Keratinocyte (primary cell): ENCODE measurements around the gene ST6GALNAC6. TPM values are rescaled to one million over a fixed set of nuclear protein-coding genes. Genes with fewer than 3 reads are reported as not detected.

ENCODE experiments used
- DNase-seq: peaks from one replicate; pipeline ENCODE4 v3.0.0-alpha.2; 2011; ENCODE audit warnings: low read depth, missing footprints, low spot score
- FAIRE-seq: peaks from 2 replicates; lab custom pipeline; 2011; peaks lifted over from hg19 to GRCh38; lab: Jason Lieb, UNC
- H2AFZ ChIP-seq: 2 replicates; pipeline ENCODE4 v1.6.0; 2012; ENCODE audit warnings: low read length, control low read depth, inconsistent platforms; ENCODE audit not compliant: control insufficient read depth
- H3K27ac ChIP-seq: 2 replicates; pipeline ENCODE4 v1.5.1; 2011; ENCODE audit warnings: low read length; ENCODE audit not compliant: control insufficient read depth, insufficient read depth
- H3K27me3 ChIP-seq: 3 replicates; pipeline ENCODE4 v1.6.0; 2011; ENCODE audit warnings: low read length; ENCODE audit not compliant: control insufficient read depth, insufficient read depth; ENCODE audit errors: extremely low read depth
- H3K36me3 ChIP-seq, 2 experiments: 2 replicates in 1 of 2; 3 replicates in 1 of 2; pipeline ENCODE4 v1.5.1; 2011; ENCODE audit warnings: low read length in 2 of 2, mild to moderate bottlenecking in 1 of 2; ENCODE audit not compliant: control insufficient read depth in 2 of 2, insufficient read depth in 2 of 2; ENCODE audit errors: extremely low read depth in 1 of 2
- H3K4me1 ChIP-seq: 3 replicates; pipeline ENCODE4 v1.5.1; 2011; ENCODE audit warnings: low read length; ENCODE audit not compliant: control insufficient read depth, insufficient read depth; ENCODE audit errors: extremely low read depth
- H3K4me2 ChIP-seq: 3 replicates; pipeline ENCODE4 v1.6.0; 2011; ENCODE audit warnings: low read depth, low read length; ENCODE audit not compliant: control insufficient read depth, insufficient read depth; ENCODE audit errors: extremely low read depth
- H3K4me3 ChIP-seq, 3 experiments: fragments of 200-600 bp in 1 of 3; sonication (generic) in 1 of 3; 2 replicates in 2 of 3; 3 replicates in 1 of 3; pipeline ENCODE4 v1.5.1; 2011 to 2016; ENCODE audit warnings: low read length in 3 of 3, mild to moderate bottlenecking in 3 of 3, control low read depth in 2 of 3, inconsistent platforms in 1 of 3, low read depth in 1 of 3, mixed read lengths in 1 of 3, mixed run types in 1 of 3, moderate library complexity in 1 of 3; ENCODE audit not compliant: control insufficient read depth in 2 of 3, insufficient read depth in 2 of 3; ENCODE audit errors: extremely low read depth in 1 of 3
- H3K79me2 ChIP-seq: 2 replicates; pipeline ENCODE4 v1.6.0; 2012; ENCODE audit warnings: low read length; ENCODE audit not compliant: control insufficient read depth, insufficient read depth
- H3K9ac ChIP-seq: 3 replicates; pipeline ENCODE4 v1.6.0; 2011; ENCODE audit warnings: low read length; ENCODE audit not compliant: control insufficient read depth, insufficient read depth; ENCODE audit errors: extremely low read depth
- H3K9me1 ChIP-seq: 3 replicates; pipeline ENCODE4 v1.6.0; 2011; ENCODE audit warnings: low read length; ENCODE audit not compliant: control insufficient read depth, insufficient read depth; ENCODE audit errors: extremely low read depth
- H3K9me3 ChIP-seq: 2 replicates; pipeline ENCODE4 v1.5.1; 2012; ENCODE audit warnings: low read depth, low read length; ENCODE audit not compliant: control insufficient read depth
- H4K20me1 ChIP-seq: 3 replicates; pipeline ENCODE4 v1.6.0; 2011; ENCODE audit warnings: low read length; ENCODE audit not compliant: control insufficient read depth, insufficient read depth; ENCODE audit errors: extremely low read depth
- CTCF ChIP-seq, 3 experiments: IDR thresholded peaks in 1 of 3; conservative IDR thresholded peaks in 1 of 3; optimal IDR thresholded peaks in 1 of 3; 2 replicates in 2 of 3; 3 replicates in 1 of 3; pipeline versions ENCODE3 to v1.5.1; 2011; ENCODE audit warnings: low read length in 3 of 3, mild to moderate bottlenecking in 3 of 3, moderate library complexity in 2 of 3, control low read depth in 1 of 3, inconsistent platforms in 1 of 3; ENCODE audit not compliant: insufficient read depth in 2 of 3; ENCODE audit errors: extremely low read depth in 1 of 3
- EZH2 ChIP-seq: IDR thresholded peaks from one replicate; pipeline ENCODE4 v1.6.1; 2012; ENCODE audit warnings: inconsistent platforms, mild to moderate bottlenecking, low read length, moderate library complexity
- dilution Hi-C: fragments of 300-500 bp; cut with MboI; formaldehyde crosslinking; loops from one replicate; pipeline ENCODE4 v1.7.0; 2020; ENCODE audit warnings: low sequenced_read_pairs; ENCODE audit not compliant: extremely low pct_ligation_motif_present
- polyA plus RNA-seq, 5 experiments: library from polyadenylated mRNA; depleted of rRNA in 3 of 5; stranded (reverse) in 3 of 5; stranded (forward) in 1 of 5; unstranded in 1 of 5; fragments of >200 nt; gene quantifications; 1 replicate in 1 of 5; 2 replicates in 3 of 5; 3 replicates in 1 of 5; pipeline versions ENCODE4 v1.2.1 to v1.2.3, GENCODE V29; 2011 to 2012; ENCODE audit warnings: missing spikeins in 2 of 5, low read depth in 1 of 5, low replicate concordance in 1 of 5
- small RNA-seq, 3 experiments: library from RNA; depleted of rRNA; stranded (forward); fragments of <200 nt; gene quantifications; one replicate each; pipeline ENCODE3, GENCODE V24; 2012; ENCODE audit warnings: low read depth in 3 of 3, low replicate concordance in 1 of 3; ENCODE audit not compliant: insufficient read length in 3 of 3

The ST6GALNAC6 gene
- polyA plus RNA-seq, 1 donor (not counting 4 experiments of a cell fraction or from before 2014, with no cell fraction given) = 21.1 TPM

GRCh38 chr9:127835991-127836516 lies 63.3 kb downstream of the ST6GALNAC6 start:
- dilution Hi-C loops = no loop called here
- Histone ChIP-seq H3K79me2 (no peaks in the 10 kb centered on the region), H3K27ac (no peak overlapping the region), H2AFZ (no peak overlapping the region), H3K4me2 (no peak overlapping the region), H3K4me1 (no peaks in the 10 kb centered on the region), H3K9me1 (no peaks in the 10 kb centered on the region), H4K20me1 (no peaks in the 10 kb centered on the region), H3K4me3 (no peak overlapping the region), H3K9me3 (no peaks in the 10 kb centered on the region), H3K36me3 (no peaks in the 10 kb centered on the region), H3K27me3 (peaks cover 3% of the 10 kb centered on the region), H3K9ac (no peak overlapping the region)
- no peak for FAIRE-seq
- TF ChIP-seq EZH2 (no peak), CTCF (optimal IDR thresholded peaks at IDR 0.05 in 1 of 3, IDR thresholded peaks at IDR 0.05 in 1 of 3, conservative IDR thresholded peaks at IDR 0.05 in 1 of 3; ENCODE audit: extremely low read depth in 1 of 3, insufficient read depth in 2 of 3, low read length in 3 of 3) (no peak)
- DNase-seq = no peak

Small RNA genes lying within 50 kb of the gene (small RNA-seq; reads per million reads assigned to genes)
- gene MIR4672 = 0 to 0.33 (median 0.25) reads per million in 3 experiments
- gene RNA5SP296 = 0 reads per million in 3 experiments

Other genes starting within 250 kb of the ST6GALNAC6 start
- 0.03 TPM in 1 of 3 replicates, not detected in the others for gene CFAP157, start 192.6 kb downstream of the ST6GALNAC6 start, polyA plus RNA-seq
- 14.3 to 25.2 TPM (median 14.9 TPM) in 3 replicates for gene PTRH1, start 183.9 kb downstream of the ST6GALNAC6 start, polyA plus RNA-seq
- gene TTC16, start 183.5 kb downstream of the ST6GALNAC6 start, polyA plus RNA-seq = 0.03 to 0.05 TPM in 2 of 3 replicates, not detected in the other
- gene TOR2A, start 164.3 kb downstream of the ST6GALNAC6 start, polyA plus RNA-seq = 2.3 to 5.9 TPM (median 4.1 TPM) in 3 replicates
- 0.12 to 0.21 TPM in 2 of 3 replicates, not detected in the other for gene SH2D3C, start 120.9 kb downstream of the ST6GALNAC6 start, polyA plus RNA-seq
- gene CDK9, start 113.6 kb downstream of the ST6GALNAC6 start, polyA plus RNA-seq = 39.0 to 100.0 TPM (median 47.8 TPM) in 3 replicates
- gene FPGS, start 96.7 kb downstream of the ST6GALNAC6 start, polyA plus RNA-seq = 38.2 to 65.0 TPM (median 56.3 TPM) in 3 replicates
- gene ENG, start 44.9 kb downstream of the ST6GALNAC6 start, polyA plus RNA-seq = 0.22 to 0.86 TPM (median 0.33 TPM) in 3 replicates
- gene AK1, start 21.9 kb downstream of the ST6GALNAC6 start, polyA plus RNA-seq = 40.2 to 53.8 TPM (median 46.5 TPM) in 3 replicates
- gene ST6GALNAC4, start 17.4 kb upstream of the ST6GALNAC6 start, polyA plus RNA-seq = 5.8 to 10.8 TPM (median 8.9 TPM) in 3 replicates
- 2.4 to 5.2 TPM (median 4.4 TPM) in 3 replicates for gene PIP5KL1, start 31.2 kb upstream of the ST6GALNAC6 start, polyA plus RNA-seq
- gene DPM2, start 38.3 kb upstream of the ST6GALNAC6 start, polyA plus RNA-seq = 31.1 to 35.4 TPM (median 34.7 TPM) in 3 replicates
- gene EEIG1, start 81.4 kb upstream of the ST6GALNAC6 start, polyA plus RNA-seq = 3.7 to 8.6 TPM (median 7.0 TPM) in 3 replicates
- 6.3 to 7.5 TPM (median 7.4 TPM) in 3 replicates for gene NAIF1, start 167.7 kb upstream of the ST6GALNAC6 start, polyA plus RNA-seq
- gene SLC25A25, start 168.6 kb upstream of the ST6GALNAC6 start, polyA plus RNA-seq = 4.1 to 7.9 TPM (median 6.5 TPM) in 3 replicates
- gene PTGES2, start 228.1 kb upstream of the ST6GALNAC6 start, polyA plus RNA-seq = 61.3 to 71.3 TPM (median 68.7 TPM) in 3 replicates
- gene LCN2, start 249.8 kb upstream of the ST6GALNAC6 start, polyA plus RNA-seq = 28.9 to 77.4 TPM (median 67.4 TPM) in 3 replicates